ENCODE results near the gene GPR137B. TPM values are rescaled to one million over a fixed set of nuclear protein-coding genes. Genes with fewer than 3 reads are reported as not detected.

GPR137B gene
- total and polyA plus RNA-seq, 9 of the 15 experiments (the other 6 are each of a cell fraction or from before 2014, with no cell fraction given) = 0.04 to 1.0 (median 0.62) TPM

GRCh38 chr1:236142253-236143103 is at the start of gene GPR137B (continued):
- peak; percentile 56; the same call in 1 of the 2 replicates for TF ChIP-seq VEZF1 (CRISPR knock-in tag; IDR thresholded peaks at IDR 0.05)
- TF ChIP-seq TARDBP (IDR thresholded peaks at IDR 0.05) = no peak
- 0 out of 2 replicates have a peak, but pooled peaks have one; percentile 36 for TF ChIP-seq EGR1 (conservative IDR thresholded peaks at IDR 0.05)
- TF ChIP-seq PHF8 (IDR thresholded peaks at IDR 0.05; ENCODE audit: borderline replicate concordance, low read length) = peak; percentile 25; the same call in 1 of the 2 replicates
- peak; percentile 19; the same call in 1 of the 2 replicates for TF ChIP-seq CXXC5 (CRISPR knock-in tag; IDR thresholded peaks at IDR 0.05)
- TF ChIP-seq ZBTB7A (IDR thresholded peaks at IDR 0.05; ENCODE audit: borderline replicate concordance, control insufficient read depth, low read depth, low read length) = peak; percentile 69; the same call in 1 of the 2 replicates
- TF ChIP-seq RBM34 (IDR thresholded peaks at IDR 0.05; ENCODE audit: borderline replicate concordance, insufficient read depth, low read length) = no peak
- 0 out of 2 replicates have a peak, but pooled peaks have one; percentile 26 for TF ChIP-seq POLR2G (IDR thresholded peaks at IDR 0.05; ENCODE audit: low read depth, low read length)
- TF ChIP-seq SPI1 (IDR thresholded peaks at IDR 0.05; ENCODE audit: borderline replicate concordance, low read depth, low read length) = peak; percentile 55; the same call in 1 of the 2 replicates

Data from K562 (cell line).